NCI-H146 treated with DMSO at 0.1 percent for 48 hours (cell line): ENCODE data around the gene SCAMP5.

Source experiments
- DNase-seq: peaks from one replicate; lab custom pipeline; 2025; ENCODE audit not compliant: unreplicated experiment; lab: John Stamatoyannopoulos, UW

Gene SCAMP5

GRCh38 chr15:75021341-75021740 lies 26.0 kb downstream of the SCAMP5 start:
- DNase-seq = no peak

GRCh38 chr15:75022783-75023180 lies 27.4 kb downstream of the SCAMP5 start:
- no peak for DNase-seq

- DNase-seq = peak; percentile 82
Measured at GRCh38 chr15:75023181-75023871, 28.0 kb downstream of the SCAMP5 start, which contains the start of gene PPCDC. PPCDC (plus strand) TSS chr15:75023590; CDS start chr15:75028319, 4,729 bp downstream.

- peak; percentile 4 for DNase-seq
Measured at GRCh38 chr15:75023872-75024636, 28.7 kb downstream of the SCAMP5 start.

- DNase-seq = no peak
Measured at GRCh38 chr15:75025107-75025506, 29.7 kb downstream of the SCAMP5 start.

GRCh38 chr15:75025548-75026260 lies 30.3 kb downstream of the SCAMP5 start:
- DNase-seq = no peak

GRCh38 chr15:75027551-75027950 lies 32.2 kb downstream of the SCAMP5 start:
- DNase-seq = no peak

GRCh38 chr15:75028991-75029377 lies 33.6 kb downstream of the SCAMP5 start:
- DNase-seq = no peak

- DNase-seq = no peak
Measured at GRCh38 chr15:75029378-75030022, 34.1 kb downstream of the SCAMP5 start.

- DNase-seq = no peak
Measured at GRCh38 chr15:75030023-75030413, 34.7 kb downstream of the SCAMP5 start.

GRCh38 chr15:75030424-75030823 lies 35.1 kb downstream of the SCAMP5 start:
- no peak for DNase-seq

- DNase-seq = no peak
Measured at GRCh38 chr15:75031848-75032247, 36.5 kb downstream of the SCAMP5 start.

GRCh38 chr15:75032395-75032794 lies 37.0 kb downstream of the SCAMP5 start:
- DNase-seq = no peak

- DNase-seq = no peak
Measured at GRCh38 chr15:75033809-75034208, 38.4 kb downstream of the SCAMP5 start.

GRCh38 chr15:75034615-75035014 lies 39.3 kb downstream of the SCAMP5 start:
- DNase-seq = no peak

GRCh38 chr15:75036212-75036616 lies 40.9 kb downstream of the SCAMP5 start:
- no peak for DNase-seq

GRCh38 chr15:75037685-75038084 lies 42.3 kb downstream of the SCAMP5 start:
- no peak for DNase-seq

- no peak for DNase-seq
Measured at GRCh38 chr15:75038231-75038630, 42.9 kb downstream of the SCAMP5 start.

GRCh38 chr15:75042730-75043508 lies 47.6 kb downstream of the SCAMP5 start:
- DNase-seq = no peak

GRCh38 chr15:75043509-75044257 lies 48.3 kb downstream of the SCAMP5 start:
- DNase-seq = no peak
